ENCODE measurements around the gene RALY. TPM values are rescaled to one million over a fixed set of nuclear protein-coding genes. Genes with fewer than 3 reads are reported as not detected.
A peak's percentile ranks its signal among the peaks of the same experiment; 100 is the strongest.

The RALY gene
- total RNA-seq, 2 donors from 2014 or later: 37.9 to 49.3 TPM

GRCh38 chr20:33991502-33991901 is 2.2 kb upstream of the RALY start:
- intact Hi-C loops (cut with DNase I): no loop called here
- ATAC-seq: no peak
- Histone ChIP-seq H3K27ac (no peak overlapping the region), H3K36me3 (replicated peaks in 1 of 2; ENCODE audit: insufficient read depth in 1 of 2, low read depth in 2 of 2) (no peaks in the 10 kb centered on the region), H3K4me3 (no peak overlapping the region), H3K27me3 (no peaks in the 10 kb centered on the region), H3K9me3 (no peaks in the 10 kb centered on the region), H3K4me1 (peaks cover 41% of the 10 kb centered on the region)
- 65 to 77% methylated on average over 6 of the region's 6 CpGs for WGBS, 2 donors
- no peak for DNase-seq
- no peak for TF ChIP-seq POLR2A (IDR thresholded peaks at IDR 0.05)
- no peak for TF ChIP-seq CTCF (IDR thresholded peaks at IDR 0.05)

GRCh38 chr20:33992145-33992922 is 1.4 kb upstream of the RALY start:
- Histone ChIP-seq H3K4me3 (peak overlapping the region; percentile 8 to 49), H3K4me1 (peaks cover 49% of the 10 kb centered on the region), H3K36me3 (replicated peaks in 1 of 2; ENCODE audit: insufficient read depth in 1 of 2, low read depth in 2 of 2) (no peaks in the 10 kb centered on the region), H3K27me3 (no peaks in the 10 kb centered on the region), H3K27ac (peak overlapping the region; percentile 64 to 97 (median 84)), H3K9me3 (no peaks in the 10 kb centered on the region)
- WGBS, 2 donors: 28 to 30% methylated on average over 20 of the region's 20 CpGs
- intact Hi-C loops (cut with DNase I): no loop called here
- DNase-seq (no peak), ATAC-seq (peak; percentile 0)
- TF ChIP-seq POLR2A (IDR thresholded peaks at IDR 0.05) (no peak), CTCF (IDR thresholded peaks at IDR 0.05) (no peak)

GRCh38 chr20:33992923-33993575 is 662 bp upstream of the RALY start:
- H3K4me3 ChIP-seq: peak overlapping the region; percentile 8 to 72
- no peaks in the 10 kb centered on the region for H3K36me3 ChIP-seq (replicated peaks in 1 of 2; ENCODE audit: insufficient read depth in 1 of 2, low read depth in 2 of 2)
- TF ChIP-seq POLR2A (IDR thresholded peaks at IDR 0.05) (peak; percentile 66 to 93 (median 88)), CTCF (IDR thresholded peaks at IDR 0.05) (no peak)
- intact Hi-C loops (cut with DNase I): no loop called here
- peak overlapping the region; percentile 88 to 97 (median 96) for H3K27ac ChIP-seq
- DNase-seq: peak; percentile 99 to 100 (median 100)
- WGBS, 2 donors: 0 to 1% methylated on average over 30 to 35 of the region's 35 CpGs
- H3K27me3 ChIP-seq: no peaks in the 10 kb centered on the region
- H3K4me1 ChIP-seq: peaks cover 54% of the 10 kb centered on the region
- ATAC-seq: peak; percentile 90
- no peaks in the 10 kb centered on the region for H3K9me3 ChIP-seq

GRCh38 chr20:33994222-33994913 is 657 bp downstream of the RALY start:
- 0% methylated on average over 11 to 49 of the region's 57 CpGs for WGBS, 2 donors
- ATAC-seq: peak; percentile 47
- intact Hi-C loops (cut with DNase I): no loop called here
- Histone ChIP-seq H3K27ac (peak overlapping the region; percentile 88 to 97 (median 96)), H3K36me3 (replicated peaks in 1 of 2; ENCODE audit: insufficient read depth in 1 of 2, low read depth in 2 of 2) (no peaks in the 10 kb centered on the region), H3K27me3 (no peaks in the 10 kb centered on the region), H3K9me3 (no peaks in the 10 kb centered on the region), H3K4me3 (peak overlapping the region; percentile 72 to 96), H3K4me1 (peaks cover 60% of the 10 kb centered on the region)
- peak in 1 of 3 donors; percentile 60 for TF ChIP-seq POLR2A (IDR thresholded peaks at IDR 0.05)
- TF ChIP-seq CTCF (IDR thresholded peaks at IDR 0.05): no peak
- peak; percentile 79 to 84 (median 82) for DNase-seq

All from body of pancreas (tissue), 4 donors.